ENCODE measurements around the gene MICAL2.

- no peak for TF ChIP-seq POLR2A (IDR thresholded peaks at IDR 0.05)
- TF ChIP-seq POLR2AphosphoS5 (IDR thresholded peaks at IDR 0.05) = no peak
Measured at GRCh38 chr11:12276356-12276755, 166.0 kb downstream of the MICAL2 start.
